Transverse colon (tissue), 4 donors: ENCODE results near the gene PALLD. TPM values are rescaled to one million over a fixed set of nuclear protein-coding genes. Genes with fewer than 3 reads are reported as not detected.
"Not testable (repeated sequence)": the region's sequence is repeated elsewhere in the genome, so short reads cannot be mapped to it uniquely, and the experiment has no call there.

ENCODE experiments used
- DNase-seq: peaks from one replicate; pipeline ENCODE4 v3.0.0-alpha.2; 2019
- H3K27ac ChIP-seq, 4 donors: fragments of 200-600 bp; sonication (generic); 2 replicates each; pipeline ENCODE4 v1.5.1; 2016 to 2018; ENCODE audit warnings: inconsistent platforms in 4 of 4
- H3K27me3 ChIP-seq: fragments of 200-600 bp; sonication (generic); 2 replicates; pipeline ENCODE4 v1.5.1; 2017; ENCODE audit warnings: inconsistent platforms
- H3K36me3 ChIP-seq, 4 donors: fragments of 200-600 bp; sonication (generic); 2 replicates each; pipeline ENCODE4 v1.5.1; 2017 to 2019; ENCODE audit warnings: inconsistent platforms in 4 of 4
- H3K4me1 ChIP-seq, 4 donors: fragments of 200-600 bp; sonication (generic); 2 replicates each; pipeline ENCODE4 v1.5.1; 2017 to 2020; ENCODE audit warnings: inconsistent platforms in 4 of 4
- H3K4me3 ChIP-seq, 4 donors: fragments of 200-600 bp; sonication (generic); 1 replicate in 1 of 4; 2 replicates in 3 of 4; pipeline versions ENCODE4 v1.5.1 to v1.6.1; 2017 to 2019; ENCODE audit warnings: inconsistent platforms in 4 of 4
- H3K9me3 ChIP-seq, 2 donors: fragments of 200-600 bp; sonication (generic); 2 replicates each; pipeline ENCODE4 v1.5.1; 2017 to 2019; ENCODE audit warnings: inconsistent platforms in 2 of 2
- EP300 ChIP-seq: sonication (generic); formaldehyde crosslinking; IDR thresholded peaks from one replicate; pipeline ENCODE4 v1.6.1; 2017; ENCODE audit warnings: antibody characterized with exemption, low read depth
- POLR2A ChIP-seq: fragments of 450-650 bp; IDR thresholded peaks from one replicate; pipeline ENCODE4 v1.6.1; 2016; ENCODE audit warnings: antibody characterized with exemption, mild to moderate bottlenecking, moderate library complexity
- POLR2AphosphoS5 ChIP-seq, 3 donors: sonication (generic); formaldehyde crosslinking; IDR thresholded peaks; one replicate each; pipeline ENCODE4 v1.6.1; 2016; ENCODE audit warnings: antibody characterized with exemption in 3 of 3
- WGBS, 2 donors: methylation state at CpG; one replicate each; pipeline ENCODE4 v1.1.5; 2018; ENCODE audit warnings: low coverage in 1 of 2; 5-methylcytosine and 5-hydroxymethylcytosine counted together
- in situ Hi-C, 4 donors: fragments of 200-750 bp; cut with MboI; loops; one replicate each; pipeline versions ENCODE4 v1.15.0 to v1.15.1; 2017; ENCODE audit warnings: low sequenced_read_pairs in 3 of 4, low pct_ligation_motif_present in 1 of 4, low pct_unique_long_range_greater_than_20kb in 1 of 4
- intact Hi-C: fragments of 100-400 bp; cut with DNase I; formaldehyde crosslinking; loops from one replicate; pipeline ENCODE4 v1.15.1; 2023; ENCODE audit warnings: low total_unique reads
- total RNA-seq, 4 donors: library from RNA; depleted of rRNA; stranded (reverse); fragments of >200 nt; gene quantifications; one replicate each; pipeline ENCODE4 v1.1.0, GENCODE V29; 2016
- TF ChIP-seq, protein P1 (sequence below), 5 experiments: fragments of 200-600 bp in 3 of 5; fragments of 450-650 bp in 2 of 5; sonication (generic) in 3 of 5; IDR thresholded peaks; 1 replicate in 2 of 5; 2 replicates in 3 of 5; pipeline ENCODE4 v1.5.1; 2016 to 2017; ENCODE audit warnings: antibody characterized with exemption in 5 of 5, inconsistent platforms in 3 of 5, mild to moderate bottlenecking in 2 of 5, moderate library complexity in 1 of 5

The PALLD gene
- 100 to 1,000 TPM; 230 to 309 (median 278) TPM for total RNA-seq

DNA sequence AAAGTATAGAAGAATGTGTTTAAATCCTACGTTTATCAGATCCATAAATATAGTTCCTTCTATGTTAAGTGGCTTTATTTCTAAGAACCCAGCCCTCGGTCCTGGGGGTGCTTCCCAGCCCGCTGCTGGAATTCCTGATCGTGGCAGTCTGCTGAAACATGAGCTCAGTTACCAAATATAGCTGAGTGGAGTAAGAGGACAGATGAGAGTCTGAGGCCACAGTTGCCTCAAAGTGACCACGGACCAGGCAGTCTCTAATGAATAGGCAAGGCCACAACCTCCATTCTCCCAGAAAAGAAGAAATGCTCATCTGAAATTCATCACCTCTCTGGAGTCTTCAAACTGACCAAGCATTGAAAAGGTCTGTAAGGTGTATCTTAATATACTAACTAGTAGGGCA is at the start of gene PALLD:
PALLD (plus strand) TSS at position 219 of the 400 bp plus-strand sequence.
- Histone ChIP-seq H3K36me3 (no peaks in the 10 kb centered on the region), H3K4me3 (no peak within 1 kb of the TSS), H3K27me3 (no peaks in the 10 kb centered on the region), H3K4me1 (peaks cover 0 to 7% (median 2%) of the 10 kb centered on the region in 4 donors), H3K9me3 (no peaks in the 10 kb centered on the region), H3K27ac (no peak within 1 kb of the TSS)
- TF ChIP-seq, protein P1, sequence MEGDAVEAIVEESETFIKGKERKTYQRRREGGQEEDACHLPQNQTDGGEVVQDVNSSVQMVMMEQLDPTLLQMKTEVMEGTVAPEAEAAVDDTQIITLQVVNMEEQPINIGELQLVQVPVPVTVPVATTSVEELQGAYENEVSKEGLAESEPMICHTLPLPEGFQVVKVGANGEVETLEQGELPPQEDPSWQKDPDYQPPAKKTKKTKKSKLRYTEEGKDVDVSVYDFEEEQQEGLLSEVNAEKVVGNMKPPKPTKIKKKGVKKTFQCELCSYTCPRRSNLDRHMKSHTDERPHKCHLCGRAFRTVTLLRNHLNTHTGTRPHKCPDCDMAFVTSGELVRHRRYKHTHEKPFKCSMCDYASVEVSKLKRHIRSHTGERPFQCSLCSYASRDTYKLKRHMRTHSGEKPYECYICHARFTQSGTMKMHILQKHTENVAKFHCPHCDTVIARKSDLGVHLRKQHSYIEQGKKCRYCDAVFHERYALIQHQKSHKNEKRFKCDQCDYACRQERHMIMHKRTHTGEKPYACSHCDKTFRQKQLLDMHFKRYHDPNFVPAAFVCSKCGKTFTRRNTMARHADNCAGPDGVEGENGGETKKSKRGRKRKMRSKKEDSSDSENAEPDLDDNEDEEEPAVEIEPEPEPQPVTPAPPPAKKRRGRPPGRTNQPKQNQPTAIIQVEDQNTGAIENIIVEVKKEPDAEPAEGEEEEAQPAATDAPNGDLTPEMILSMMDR (IDR thresholded peaks at IDR 0.05) = no peak
- TF ChIP-seq POLR2AphosphoS5 (IDR thresholded peaks at IDR 0.05) (no peak), EP300 (no peak), POLR2A (no peak)
- in situ Hi-C loops (loop anchor here in 1 of 4 donors (25.0 kb wide), 1 partner anchor 185 kb away; the partner anchor contains the start of gene DDX60), intact Hi-C loops (no loop called here)
- WGBS, 2 donors = 47 to 70% methylated on average over 5 of the region's 5 CpGs
- DNase-seq = no peak

- intact Hi-C loops, in situ Hi-C loops: not testable (repeated sequence)
- 83 to 92% methylated on average over 1 to 3 of the region's 3 CpGs for WGBS, 2 donors
Observed at GRCh38 chr4:168449063-168449462, 47.8 kb upstream of the PALLD start.

DNA sequence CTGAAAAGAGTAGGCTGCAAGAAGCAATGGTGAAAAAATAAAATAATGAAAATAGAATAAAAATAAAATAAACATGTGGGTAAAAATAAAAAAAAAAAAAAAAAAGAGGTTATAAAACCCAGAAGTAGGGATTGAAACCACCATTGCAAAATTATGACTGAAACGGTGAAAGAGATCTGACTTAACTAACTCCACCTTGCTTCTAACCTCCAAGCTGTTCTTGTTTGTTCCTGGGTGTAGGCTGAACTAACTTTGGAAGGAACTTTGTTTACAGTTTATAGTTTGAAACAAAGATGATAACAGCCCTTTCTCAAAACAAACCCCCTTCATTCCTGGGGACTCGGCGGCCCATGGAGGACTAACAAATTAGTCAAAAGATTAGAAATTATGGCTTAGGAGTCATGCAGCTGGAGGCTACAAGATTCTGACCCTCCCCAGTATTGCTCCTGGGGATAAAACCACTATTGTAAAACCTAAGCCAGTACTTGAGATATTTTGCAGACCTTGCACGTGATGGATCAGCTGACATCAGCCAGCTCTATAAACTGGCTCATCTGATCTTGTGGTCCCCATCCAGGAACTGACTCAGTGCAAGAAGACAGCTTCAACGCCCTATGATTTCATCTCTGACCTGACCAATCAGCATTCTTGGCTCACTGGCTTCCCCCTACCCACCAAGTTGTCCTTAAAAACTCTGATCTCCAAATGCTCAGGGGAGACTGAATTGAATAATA is 47.0 kb upstream of the PALLD start:
- H3K36me3 ChIP-seq = peaks cover 0 to 7% (median 2%) of the 10 kb centered on the region in 4 donors
- H3K4me3 ChIP-seq = no peak overlapping the region
- DNase-seq = no peak
- in situ Hi-C loops (no loop called here), intact Hi-C loops (no loop called here)
- 67 to 83% methylated on average over 4 to 5 of the region's 5 CpGs for WGBS, 2 donors
- H3K27ac ChIP-seq = peak overlapping the region in 1 of 4 donors; percentile 22
- H3K9me3 ChIP-seq = no peaks in the 10 kb centered on the region
- H3K27me3 ChIP-seq = no peaks in the 10 kb centered on the region
- H3K4me1 ChIP-seq = no peaks in the 10 kb centered on the region
- TF ChIP-seq POLR2A = no peak

More at GRCh38 chr4:168449063-168449462, 47.8 kb upstream of the PALLD start:
- DNase-seq, H3K4me3 ChIP-seq, H3K9me3 ChIP-seq, H3K4me1 ChIP-seq, H3K36me3 ChIP-seq, H3K27ac ChIP-seq, H3K27me3 ChIP-seq: not testable (repeated sequence)

DNA sequence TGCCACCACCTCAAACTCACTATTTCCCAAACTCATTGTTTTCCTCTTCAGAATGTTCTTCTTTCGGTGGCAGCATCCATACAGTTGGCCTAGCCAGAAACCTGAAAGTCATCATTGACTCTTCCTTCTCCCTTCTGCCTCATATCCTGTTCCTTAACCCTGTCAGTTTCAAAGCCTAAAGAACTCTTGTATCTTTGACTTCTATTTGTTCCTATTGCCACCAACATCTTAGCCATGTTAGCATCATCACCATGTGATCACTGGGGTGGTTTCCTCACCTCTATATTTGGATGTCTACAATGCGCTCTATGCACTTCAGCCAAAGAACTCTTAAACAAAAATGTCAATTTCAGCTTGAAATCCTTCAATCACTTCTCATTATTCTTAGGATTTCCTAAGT is 45.5 kb upstream of the PALLD start:
- intact Hi-C loops (no loop called here), in situ Hi-C loops (no loop called here)
- WGBS, 2 donors = 88 to 92% methylated on average over 2 of the region's 2 CpGs
- TF ChIP-seq EP300 = no peak
- no peak for TF ChIP-seq POLR2AphosphoS5 (IDR thresholded peaks at IDR 0.05)
- TF ChIP-seq, protein P1 (IDR thresholded peaks at IDR 0.05) = no peak
- no peak for TF ChIP-seq POLR2A
- no peaks in the 10 kb centered on the region for H3K27me3 ChIP-seq
- no peaks in the 10 kb centered on the region for H3K4me1 ChIP-seq
- peaks cover 0 to 11% (median 2%) of the 10 kb centered on the region in 4 donors for H3K36me3 ChIP-seq
- no peak for DNase-seq
- no peaks in the 10 kb centered on the region for H3K9me3 ChIP-seq
- no peak overlapping the region for H3K4me3 ChIP-seq
- no peak overlapping the region for H3K27ac ChIP-seq

DNA sequence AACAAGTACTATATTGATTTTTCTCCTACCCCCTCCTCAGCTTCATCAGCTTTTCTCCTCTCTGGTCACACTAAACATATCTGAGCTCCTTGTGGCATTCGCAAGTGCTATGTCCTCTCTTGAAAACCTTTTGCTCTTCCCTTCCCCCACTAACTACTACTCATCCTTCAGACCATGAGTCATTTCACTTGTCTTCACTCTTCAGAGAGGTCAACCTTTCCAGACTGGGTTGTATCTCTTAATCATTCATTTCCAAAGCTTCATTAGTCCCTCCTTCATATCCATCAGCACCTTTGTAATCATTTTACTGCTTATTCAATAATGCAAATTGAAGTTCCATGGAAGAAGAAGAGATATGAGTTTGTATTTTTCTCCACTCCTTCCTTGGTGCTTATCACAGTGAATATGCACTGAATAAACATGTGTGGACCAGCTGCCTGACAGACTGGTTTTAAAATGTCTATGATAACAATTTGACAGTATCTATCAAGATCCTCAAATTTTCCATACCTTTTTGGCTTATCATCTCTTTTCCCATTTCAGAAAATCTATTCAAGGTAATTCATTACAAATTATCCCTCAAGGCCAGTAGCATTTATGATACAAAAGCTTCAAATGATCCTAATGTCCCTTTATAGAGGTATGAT is 45.0 kb upstream of the PALLD start:
- in situ Hi-C loops = no loop called here

More for the DNA sequence above, 45.0 kb upstream of the PALLD start:
- DNase-seq = no peak
- no peak overlapping the region for H3K27ac ChIP-seq
- no peak overlapping the region for H3K4me3 ChIP-seq
- no peaks in the 10 kb centered on the region for H3K27me3 ChIP-seq
- intact Hi-C loops = no loop called here
- TF ChIP-seq POLR2A = no peak
- TF ChIP-seq, protein P1 (IDR thresholded peaks at IDR 0.05) = no peak
- no peak for TF ChIP-seq EP300
- no peak for TF ChIP-seq POLR2AphosphoS5 (IDR thresholded peaks at IDR 0.05)
- H3K9me3 ChIP-seq = no peaks in the 10 kb centered on the region
- WGBS, 2 donors = 71 to 73% methylated on average over 1 of the region's 1 CpG
- H3K36me3 ChIP-seq = peaks cover 0 to 11% (median 2%) of the 10 kb centered on the region in 4 donors
- no peaks in the 10 kb centered on the region for H3K4me1 ChIP-seq
